A172 (cell line): ENCODE measurements around the gene DPY19L1. TPM values are rescaled to one million over a fixed set of nuclear protein-coding genes. Genes with fewer than 3 reads are reported as not detected.
"Not testable (repeated sequence)": the region's sequence is repeated elsewhere in the genome, so short reads cannot be mapped to it uniquely, and the experiment has no call there.

Experiments
- DNase-seq: peaks from one replicate; pipeline ENCODE4 v3.0.0-alpha.2; 2015; ENCODE audit warnings: low spot score
- total RNA-seq: library from RNA; depleted of rRNA; stranded (reverse); fragments of >200 nt; shearing (Covaris generic); gene quantifications from 2 replicates; pipeline ENCODE4 v1.2.3, GENCODE V29; 2014

DPY19L1 gene
- total RNA-seq, 1 experiment from 2014 or later, result 75.3 TPM

- peak; percentile 81 for DNase-seq
These were observed 45.1 kb downstream of the DPY19L1 start for GRCh38 chr7:34991938-34992840.

- not testable (repeated sequence) for DNase-seq
These were observed 48.7 kb downstream of the DPY19L1 start for GRCh38 chr7:34988442-34989125.

- not testable (repeated sequence) for DNase-seq
These were observed 52.1 kb downstream of the DPY19L1 start for GRCh38 chr7:34985155-34985554.

GRCh38 chr7:34984140-34984539 lies 53.1 kb downstream of the DPY19L1 start:
- DNase-seq, result not testable (repeated sequence)

- no peak for DNase-seq
These were observed 54.8 kb downstream of the DPY19L1 start for GRCh38 chr7:34982371-34983019.

GRCh38 chr7:34979124-34979523 lies 58.2 kb downstream of the DPY19L1 start:
- not testable (repeated sequence) for DNase-seq

- no peak for DNase-seq
These were observed 63.9 kb downstream of the DPY19L1 start for GRCh38 chr7:34973400-34973760.

- not testable (repeated sequence) for DNase-seq
These were observed 64.4 kb downstream of the DPY19L1 start for GRCh38 chr7:34972739-34973399.

GRCh38 chr7:34967818-34968217 lies 69.5 kb downstream of the DPY19L1 start:
- not testable (repeated sequence) for DNase-seq

- DNase-seq, result not testable (repeated sequence)
These were observed 70.8 kb downstream of the DPY19L1 start for GRCh38 chr7:34966504-34966903.

- DNase-seq, result no peak
These were observed 79.3 kb downstream of the DPY19L1 start for GRCh38 chr7:34958021-34958420.

GRCh38 chr7:34952822-34953221 lies 84.5 kb downstream of the DPY19L1 start:
- DNase-seq, result no peak

GRCh38 chr7:34949361-34949760 lies 87.9 kb downstream of the DPY19L1 start:
- peak; percentile 45 for DNase-seq

GRCh38 chr7:34947427-34947826 lies 89.9 kb downstream of the DPY19L1 start:
- not testable (repeated sequence) for DNase-seq

GRCh38 chr7:34946486-34946885 lies 90.8 kb downstream of the DPY19L1 start:
- no peak for DNase-seq

- DNase-seq, result not testable (repeated sequence)
These were observed 91.3 kb downstream of the DPY19L1 start for GRCh38 chr7:34945894-34946477.

- DNase-seq, result peak; percentile 26
These were observed 98.1 kb downstream of the DPY19L1 start for GRCh38 chr7:34939175-34939574.

GRCh38 chr7:34935735-34936165 lies 101.5 kb downstream of the DPY19L1 start:
- not testable (repeated sequence) for DNase-seq

GRCh38 chr7:34931739-34932138 lies 105.5 kb downstream of the DPY19L1 start:
- no peak for DNase-seq

GRCh38 chr7:34929783-34930182 lies 107.5 kb downstream of the DPY19L1 start:
- DNase-seq, result not testable (repeated sequence)

- no peak for DNase-seq
These were observed 108.7 kb downstream of the DPY19L1 start for GRCh38 chr7:34928560-34928959.
